Activated naive CD4-positive, alpha-beta T cell treated with anti-CD3 and anti-CD28 coated beads for 36 hours (primary cell): ENCODE measurements around the gene PPFIA1. TPM values are rescaled to one million over a fixed set of nuclear protein-coding genes. Genes with fewer than 3 reads are reported as not detected.
"Not testable (repeated sequence)": the region's sequence is repeated elsewhere in the genome, so short reads cannot be mapped to it uniquely, and the experiment has no call there.

Experiments
- CTCF ChIA-PET: fragments of 350-600 bp; sonication (Branson Sonifier 250); formaldehyde crosslinking; loops from one replicate; lab custom pipeline; 2021; ENCODE audit warnings: antibody characterized with exemption; lab: Charles Lee
- DNase-seq: peaks from one replicate; pipeline ENCODE4 v3.0.0-alpha.2; 2020
- H3K27ac Mint-ChIP-seq: one replicate; pipeline ENCODE4 v1.8.0; 2021; ENCODE audit warnings: mild to moderate bottlenecking, mixed read lengths
- H3K27me3 Mint-ChIP-seq: one replicate; pipeline ENCODE4 v1.8.0; 2021; ENCODE audit warnings: low read depth, mixed read lengths
- H3K36me3 Mint-ChIP-seq: one replicate; pipeline ENCODE4 v1.8.0; 2021; ENCODE audit warnings: low read depth, mixed read lengths
- H3K4me1 Mint-ChIP-seq: one replicate; pipeline ENCODE4 v1.8.0; 2021; ENCODE audit warnings: low read depth, mixed read lengths
- H3K4me3 Mint-ChIP-seq: one replicate; pipeline ENCODE4 v1.8.0; 2021; ENCODE audit warnings: mild to moderate bottlenecking, moderate library complexity, mixed read lengths
- H3K9me3 Mint-ChIP-seq: one replicate; pipeline ENCODE4 v1.8.0; 2021; ENCODE audit warnings: mixed read lengths
- intact Hi-C: fragments of 100-400 bp; cut with micrococcal nuclease; formaldehyde crosslinking; loops from one replicate; pipeline ENCODE4 v1.15.1; 2023
- total RNA-seq, 2 experiments: library from RNA; stranded (reverse); gene quantifications; one replicate each; pipeline ENCODE4 v1.2.3, GENCODE V29; 2021

Gene PPFIA1
- total RNA-seq, 2 experiments from 2014 or later: 15.9 to 21.7 TPM

- Mint-ChIP-seq H3K27ac (no peak overlapping the region), H3K4me3 (peak overlapping the region; percentile 73), H3K36me3 (peaks cover 17% of the 10 kb centered on the region), H3K4me1 (peaks cover 37% of the 10 kb centered on the region), H3K9me3 (no peaks in the 10 kb centered on the region), H3K27me3 (peaks cover 7% of the 10 kb centered on the region)
- peak; percentile 33 for DNase-seq
- CTCF ChIA-PET: interaction anchor here (0.8 kb wide), 1 partner anchor 32 kb away, joined by 3 read pairs; no protein-coding TSS in a partner anchor
- intact Hi-C loops: loop anchor here (1.0 to 2.0 kb wide), 3 partner anchors 34 to 196 kb away; partner anchors contain the start of genes FADD and PPFIA1
These were observed 128.6 kb downstream of the PPFIA1 start for GRCh38 chr11:70398834-70399680.

GRCh38 chr11:70399681-70400112, 129.2 kb downstream of the PPFIA1 start:
- DNase-seq: no peak
- Mint-ChIP-seq H3K9me3 (no peaks in the 10 kb centered on the region), H3K36me3 (peaks cover 15% of the 10 kb centered on the region), H3K4me1 (peaks cover 37% of the 10 kb centered on the region), H3K27ac (no peak overlapping the region), H3K27me3 (peaks cover 7% of the 10 kb centered on the region), H3K4me3 (peak overlapping the region; percentile 73)
- CTCF ChIA-PET: interaction anchor here (0.8 kb wide), 1 partner anchor 33 kb away, joined by 3 read pairs; no protein-coding TSS in a partner anchor
- intact Hi-C loops: loop anchor here (2.0 kb wide), 1 partner anchor 129 kb away; the partner anchor contains the start of gene PPFIA1

- DNase-seq: peak; percentile 20
These were observed 130.2 kb downstream of the PPFIA1 start for GRCh38 chr11:70400643-70401042.

GRCh38 chr11:70402016-70402415, 131.5 kb downstream of the PPFIA1 start:
- CTCF ChIA-PET: no interaction called here
- peaks cover 11% of the 10 kb centered on the region for H3K36me3 Mint-ChIP-seq
- H3K4me1 Mint-ChIP-seq: peaks cover 36% of the 10 kb centered on the region
- no peak for DNase-seq
- no peaks in the 10 kb centered on the region for H3K9me3 Mint-ChIP-seq
- peaks cover 6% of the 10 kb centered on the region for H3K27me3 Mint-ChIP-seq
- intact Hi-C loops: no loop called here
- H3K27ac Mint-ChIP-seq: no peak overlapping the region
- no peak overlapping the region for H3K4me3 Mint-ChIP-seq

More at GRCh38 chr11:70400643-70401042, 130.2 kb downstream of the PPFIA1 start:
- CTCF ChIA-PET: no interaction called here
- H3K4me3 Mint-ChIP-seq: no peak overlapping the region
- H3K27ac Mint-ChIP-seq: no peak overlapping the region
- peaks cover 37% of the 10 kb centered on the region for H3K4me1 Mint-ChIP-seq
- H3K36me3 Mint-ChIP-seq: peaks cover 11% of the 10 kb centered on the region
- H3K27me3 Mint-ChIP-seq: peaks cover 7% of the 10 kb centered on the region
- no peaks in the 10 kb centered on the region for H3K9me3 Mint-ChIP-seq
- intact Hi-C loops: no loop called here

- H3K9me3 Mint-ChIP-seq: no peaks in the 10 kb centered on the region
- no peak overlapping the region for H3K27ac Mint-ChIP-seq
- peaks cover 29% of the 10 kb centered on the region for H3K4me1 Mint-ChIP-seq
- intact Hi-C loops: no loop called here
- DNase-seq: no peak
- H3K36me3 Mint-ChIP-seq: peaks cover 13% of the 10 kb centered on the region
- CTCF ChIA-PET: no interaction called here
- H3K27me3 Mint-ChIP-seq: peaks cover 4% of the 10 kb centered on the region
- no peak overlapping the region for H3K4me3 Mint-ChIP-seq
These were observed 132.2 kb downstream of the PPFIA1 start for GRCh38 chr11:70402685-70403084.

GRCh38 chr11:70404244-70404643, 133.8 kb downstream of the PPFIA1 start:
- Mint-ChIP-seq H3K4me3 (no peak overlapping the region), H3K27me3 (peaks cover 4% of the 10 kb centered on the region), H3K4me1 (peaks cover 26% of the 10 kb centered on the region), H3K9me3 (no peaks in the 10 kb centered on the region), H3K27ac (no peak overlapping the region), H3K36me3 (peaks cover 19% of the 10 kb centered on the region)
- no peak for DNase-seq
- intact Hi-C loops: no loop called here
- CTCF ChIA-PET: no interaction called here

GRCh38 chr11:70405679-70406395, 135.3 kb downstream of the PPFIA1 start:
- H3K4me1 Mint-ChIP-seq: peaks cover 11% of the 10 kb centered on the region
- CTCF ChIA-PET: no interaction called here
- DNase-seq: no peak
- H3K27ac Mint-ChIP-seq: no peak overlapping the region
- intact Hi-C loops: no loop called here
- H3K36me3 Mint-ChIP-seq: peaks cover 35% of the 10 kb centered on the region
- H3K9me3 Mint-ChIP-seq: no peaks in the 10 kb centered on the region
- no peak overlapping the region for H3K4me3 Mint-ChIP-seq
- H3K27me3 Mint-ChIP-seq: peaks cover under 1% of the 10 kb centered on the region

GRCh38 chr11:70407121-70407520, 136.6 kb downstream of the PPFIA1 start:
- intact Hi-C loops: no loop called here
- H3K9me3 Mint-ChIP-seq: no peaks in the 10 kb centered on the region
- peaks cover 8% of the 10 kb centered on the region for H3K4me1 Mint-ChIP-seq
- no peak for DNase-seq
- CTCF ChIA-PET: no interaction called here
- no peaks in the 10 kb centered on the region for H3K27me3 Mint-ChIP-seq
- H3K27ac Mint-ChIP-seq: no peak overlapping the region
- no peak overlapping the region for H3K4me3 Mint-ChIP-seq
- H3K36me3 Mint-ChIP-seq: peaks cover 47% of the 10 kb centered on the region

- CTCF ChIA-PET: no interaction called here
- intact Hi-C loops: no loop called here
- H3K27me3 Mint-ChIP-seq: no peaks in the 10 kb centered on the region
- no peak for DNase-seq
- H3K36me3 Mint-ChIP-seq: peaks cover 52% of the 10 kb centered on the region
- peaks cover 1% of the 10 kb centered on the region for H3K4me1 Mint-ChIP-seq
- H3K4me3 Mint-ChIP-seq: no peak overlapping the region
- H3K9me3 Mint-ChIP-seq: no peaks in the 10 kb centered on the region
- no peak overlapping the region for H3K27ac Mint-ChIP-seq
These were observed 137.3 kb downstream of the PPFIA1 start for GRCh38 chr11:70407814-70408213.

- H3K9me3 Mint-ChIP-seq, H3K27me3 Mint-ChIP-seq, H3K4me3 Mint-ChIP-seq, H3K27ac Mint-ChIP-seq, H3K4me1 Mint-ChIP-seq, CTCF ChIA-PET, intact Hi-C loops, DNase-seq: not testable (repeated sequence)
- H3K36me3 Mint-ChIP-seq: peaks cover 55% of the 10 kb centered on the region
These were observed 137.8 kb downstream of the PPFIA1 start for GRCh38 chr11:70408326-70408725.

GRCh38 chr11:70409437-70409836, 138.9 kb downstream of the PPFIA1 start:
- no peaks in the 10 kb centered on the region for H3K27me3 Mint-ChIP-seq
- no peak for DNase-seq
- H3K4me3 Mint-ChIP-seq: no peak overlapping the region
- H3K27ac Mint-ChIP-seq: no peak overlapping the region
- intact Hi-C loops: no loop called here
- CTCF ChIA-PET: interaction anchor here (0.7 kb wide), 1 partner anchor 8 kb away, joined by 3 read pairs; no protein-coding TSS in a partner anchor
- H3K9me3 Mint-ChIP-seq: no peaks in the 10 kb centered on the region
- H3K4me1 Mint-ChIP-seq: no peaks in the 10 kb centered on the region
- H3K36me3 Mint-ChIP-seq: peaks cover 58% of the 10 kb centered on the region

- Mint-ChIP-seq H3K9me3 (no peaks in the 10 kb centered on the region), H3K27ac (no peak overlapping the region), H3K4me3 (no peak overlapping the region), H3K36me3 (peaks cover 62% of the 10 kb centered on the region), H3K4me1 (no peaks in the 10 kb centered on the region), H3K27me3 (no peaks in the 10 kb centered on the region)
- intact Hi-C loops: no loop called here
- CTCF ChIA-PET: interaction anchor here (0.7 kb wide), 1 partner anchor 8 kb away, joined by 3 read pairs; no protein-coding TSS in a partner anchor
- DNase-seq: no peak
These were observed 139.4 kb downstream of the PPFIA1 start for GRCh38 chr11:70409871-70410270.
